ENCODE measurements around the gene ATP2B1.

DNA sequence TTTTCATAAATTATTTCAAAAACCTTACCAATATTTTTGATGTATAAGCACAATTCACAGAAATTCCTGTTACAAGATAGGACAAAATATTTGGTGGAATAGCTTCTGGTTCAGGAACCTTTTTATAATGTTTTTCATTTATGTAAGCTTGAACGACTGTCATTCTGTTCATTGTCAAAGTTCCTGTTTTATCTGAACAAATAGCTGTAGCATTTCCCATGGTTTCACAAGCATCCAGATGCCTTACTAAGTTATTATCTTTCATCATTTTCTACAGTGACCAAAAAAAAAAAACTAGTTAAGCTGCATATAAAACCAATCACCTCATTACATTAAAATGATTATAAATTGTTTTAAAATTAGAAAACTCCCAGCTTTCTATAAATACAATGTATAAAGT is 87.1 kb downstream of the ATP2B1 start:
- TF ChIP-seq, protein P1, sequence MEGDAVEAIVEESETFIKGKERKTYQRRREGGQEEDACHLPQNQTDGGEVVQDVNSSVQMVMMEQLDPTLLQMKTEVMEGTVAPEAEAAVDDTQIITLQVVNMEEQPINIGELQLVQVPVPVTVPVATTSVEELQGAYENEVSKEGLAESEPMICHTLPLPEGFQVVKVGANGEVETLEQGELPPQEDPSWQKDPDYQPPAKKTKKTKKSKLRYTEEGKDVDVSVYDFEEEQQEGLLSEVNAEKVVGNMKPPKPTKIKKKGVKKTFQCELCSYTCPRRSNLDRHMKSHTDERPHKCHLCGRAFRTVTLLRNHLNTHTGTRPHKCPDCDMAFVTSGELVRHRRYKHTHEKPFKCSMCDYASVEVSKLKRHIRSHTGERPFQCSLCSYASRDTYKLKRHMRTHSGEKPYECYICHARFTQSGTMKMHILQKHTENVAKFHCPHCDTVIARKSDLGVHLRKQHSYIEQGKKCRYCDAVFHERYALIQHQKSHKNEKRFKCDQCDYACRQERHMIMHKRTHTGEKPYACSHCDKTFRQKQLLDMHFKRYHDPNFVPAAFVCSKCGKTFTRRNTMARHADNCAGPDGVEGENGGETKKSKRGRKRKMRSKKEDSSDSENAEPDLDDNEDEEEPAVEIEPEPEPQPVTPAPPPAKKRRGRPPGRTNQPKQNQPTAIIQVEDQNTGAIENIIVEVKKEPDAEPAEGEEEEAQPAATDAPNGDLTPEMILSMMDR (conservative IDR thresholded peaks at IDR 0.05 in 1 of 2, IDR thresholded peaks at IDR 0.05 in 1 of 2; ENCODE audit: extremely low read depth in 1 of 2, insufficient read depth in 1 of 2, low read depth in 1 of 2, low read length in 2 of 2): no peak
- no peak for TF ChIP-seq EZH2 (IDR thresholded peaks at IDR 0.05; ENCODE audit: borderline replicate concordance, low read length)
